ENCODE measurements around the gene ELAVL2. TPM values are rescaled to one million over a fixed set of nuclear protein-coding genes. Genes with fewer than 3 reads are reported as not detected.

ELAVL2 gene
- total and polyA plus RNA-seq, 12 donors, result under 0.01 to 0.64 (median 0.11) TPM; not detected in 5

DNA sequence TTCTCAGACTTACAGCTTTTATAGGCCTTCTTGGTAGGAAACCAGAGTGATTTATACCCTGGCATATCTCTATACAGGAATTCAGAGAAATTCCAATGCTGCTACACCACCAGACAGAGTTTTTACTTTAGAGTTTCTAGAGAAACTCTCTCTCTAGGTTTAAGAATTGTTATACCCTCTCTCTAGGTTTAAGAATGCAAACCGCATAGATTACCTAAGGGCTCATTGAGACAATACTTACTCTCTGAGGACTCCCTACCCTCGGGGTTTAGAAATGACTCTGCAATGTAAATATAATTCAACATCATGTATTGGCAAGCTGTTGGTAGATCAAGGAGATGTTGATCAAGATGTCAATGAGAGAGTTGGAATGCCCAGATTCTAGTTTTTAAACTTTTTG lies 15.3 kb upstream of the ELAVL2 start:
- ATAC-seq, result no peak
- Histone ChIP-seq H3K27me3 (peaks cover 0 to 58% (median 3%) of the 10 kb centered on the region in 7 donors), H3K36me3 (no peaks in the 10 kb centered on the region), H3K27ac (no peak overlapping the region), H3K4me1 (no peaks in the 10 kb centered on the region), H3K9me3 (no peaks in the 10 kb centered on the region), H3K4me3 (no peak overlapping the region)
- TF ChIP-seq, protein P1, sequence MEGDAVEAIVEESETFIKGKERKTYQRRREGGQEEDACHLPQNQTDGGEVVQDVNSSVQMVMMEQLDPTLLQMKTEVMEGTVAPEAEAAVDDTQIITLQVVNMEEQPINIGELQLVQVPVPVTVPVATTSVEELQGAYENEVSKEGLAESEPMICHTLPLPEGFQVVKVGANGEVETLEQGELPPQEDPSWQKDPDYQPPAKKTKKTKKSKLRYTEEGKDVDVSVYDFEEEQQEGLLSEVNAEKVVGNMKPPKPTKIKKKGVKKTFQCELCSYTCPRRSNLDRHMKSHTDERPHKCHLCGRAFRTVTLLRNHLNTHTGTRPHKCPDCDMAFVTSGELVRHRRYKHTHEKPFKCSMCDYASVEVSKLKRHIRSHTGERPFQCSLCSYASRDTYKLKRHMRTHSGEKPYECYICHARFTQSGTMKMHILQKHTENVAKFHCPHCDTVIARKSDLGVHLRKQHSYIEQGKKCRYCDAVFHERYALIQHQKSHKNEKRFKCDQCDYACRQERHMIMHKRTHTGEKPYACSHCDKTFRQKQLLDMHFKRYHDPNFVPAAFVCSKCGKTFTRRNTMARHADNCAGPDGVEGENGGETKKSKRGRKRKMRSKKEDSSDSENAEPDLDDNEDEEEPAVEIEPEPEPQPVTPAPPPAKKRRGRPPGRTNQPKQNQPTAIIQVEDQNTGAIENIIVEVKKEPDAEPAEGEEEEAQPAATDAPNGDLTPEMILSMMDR (IDR thresholded peaks at IDR 0.05), result no peak
- intact Hi-C loops (cut with DNase I), result loop anchor here in 1 of 10 donors (10.0 kb wide), 1 partner anchor 63 kb away; no protein-coding TSS in a partner anchor
- DNase-seq, result no peak
- 67 to 71% methylated on average over 2 of the region's 2 CpGs for WGBS, 2 donors

DNA sequence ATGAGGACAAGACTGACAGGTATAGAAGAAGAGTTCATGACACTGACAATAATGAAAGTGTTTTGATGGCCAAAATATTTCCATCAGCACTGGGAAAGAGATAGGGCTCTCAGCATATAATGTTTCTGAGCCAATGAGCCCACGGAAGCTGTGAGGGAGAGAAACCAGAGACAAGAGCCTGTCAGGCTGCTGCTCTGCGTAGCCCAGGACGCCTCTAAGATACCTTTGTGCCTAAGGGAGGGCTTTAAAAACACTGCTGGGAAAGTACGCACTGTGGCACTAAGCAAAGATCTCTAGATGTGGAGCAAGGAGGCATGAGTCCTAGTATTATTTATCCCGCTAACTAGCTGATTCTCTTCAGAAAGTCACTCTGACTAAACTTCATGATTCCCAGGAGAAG lies 11.0 kb upstream of the ELAVL2 start:
- Histone ChIP-seq H3K36me3 (no peaks in the 10 kb centered on the region), H3K4me1 (no peaks in the 10 kb centered on the region), H3K27ac (no peak overlapping the region), H3K27me3 (peaks cover 0 to 58% (median 12%) of the 10 kb centered on the region in 7 donors), H3K4me3 (no peak overlapping the region), H3K9me3 (no peaks in the 10 kb centered on the region)
- intact Hi-C loops (cut with DNase I), result no loop called here
- DNase-seq (no peak), ATAC-seq (no peak)
- WGBS, 2 donors, result 35 to 39% methylated on average over 5 of the region's 5 CpGs
- TF ChIP-seq, protein P1 (IDR thresholded peaks at IDR 0.05), result no peak

DNA sequence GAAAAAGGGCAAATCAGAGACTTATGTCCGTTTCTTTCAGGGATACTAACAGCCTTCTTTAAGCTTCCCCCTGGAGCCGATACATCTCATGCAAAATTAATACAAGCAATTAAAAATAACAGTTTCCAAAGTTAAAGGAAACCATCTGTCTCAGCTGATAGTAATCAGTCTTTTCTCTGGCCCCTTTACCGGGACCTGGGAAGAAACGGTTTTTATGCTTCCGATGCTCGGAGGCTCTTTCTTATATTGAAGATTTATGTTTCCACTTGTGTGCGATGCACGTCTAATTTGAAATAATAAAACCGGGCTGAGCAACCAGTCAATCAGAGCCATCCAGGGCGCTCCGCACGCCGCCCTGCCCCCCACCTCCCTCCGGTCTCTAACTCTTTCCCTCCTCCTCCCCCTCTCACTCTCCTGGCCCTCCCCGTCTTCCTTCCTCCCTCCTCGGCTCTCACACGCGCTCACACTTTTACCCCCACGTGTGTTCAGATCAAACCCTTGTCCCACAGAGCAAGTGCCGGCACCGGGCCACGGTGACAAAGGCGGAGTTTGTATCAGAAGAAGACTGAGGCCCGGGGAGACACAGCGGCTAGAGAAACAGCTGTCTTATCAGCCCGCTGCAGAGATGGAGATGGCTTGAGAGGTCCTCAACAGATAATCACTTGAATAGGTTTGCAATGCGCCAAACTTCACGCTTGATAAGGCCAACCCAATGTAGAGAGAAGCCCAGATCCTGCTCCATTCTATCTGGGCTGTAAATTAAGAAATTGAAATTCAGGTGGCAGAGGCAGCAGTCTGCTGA lies 5.1 kb upstream of the ELAVL2 start:
- DNase-seq, result no peak
- Histone ChIP-seq H3K4me3 (no peak overlapping the region), H3K9me3 (no peaks in the 10 kb centered on the region), H3K4me1 (peaks cover 0 to 4% (median 0%) of the 10 kb centered on the region in 9 donors), H3K36me3 (no peaks in the 10 kb centered on the region), H3K27ac (no peak overlapping the region), H3K27me3 (peaks cover 0 to 90% (median 70%) of the 10 kb centered on the region in 7 donors)
- intact Hi-C loops (cut with DNase I), result no loop called here
- ATAC-seq, result no peak
- WGBS, 2 donors, result 1 to 2% methylated on average over 28 of the region's 28 CpGs
- TF ChIP-seq, protein P1 (IDR thresholded peaks at IDR 0.05), result no peak

DNA sequence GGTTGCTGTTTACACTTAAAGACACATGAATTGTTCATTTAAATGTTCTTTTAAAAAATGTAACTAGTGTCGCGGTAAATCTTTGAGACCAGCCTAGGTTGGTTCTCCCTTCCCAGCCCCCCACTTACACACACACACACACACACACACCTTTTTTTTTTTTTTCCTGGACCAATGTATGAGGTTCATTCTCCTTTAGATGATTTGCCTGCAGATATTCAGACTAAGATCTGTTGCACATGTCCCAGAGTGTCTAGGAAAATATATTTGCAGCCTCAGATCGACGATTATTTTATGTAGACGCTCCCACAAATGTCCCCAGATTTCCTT lies 4.4 kb upstream of the ELAVL2 start:
- H3K27me3 ChIP-seq, result peaks cover 0 to 96% (median 77%) of the 10 kb centered on the region in 7 donors
- H3K9me3 ChIP-seq, result no peaks in the 10 kb centered on the region
- 10 to 13% methylated on average over 5 of the region's 5 CpGs for WGBS, 2 donors
- intact Hi-C loops (cut with DNase I), result no loop called here
- ATAC-seq (no peak), DNase-seq (no peak)
- no peak overlapping the region for H3K27ac ChIP-seq
- H3K4me3 ChIP-seq, result no peak overlapping the region
- H3K36me3 ChIP-seq, result no peaks in the 10 kb centered on the region
- H3K4me1 ChIP-seq, result peaks cover 0 to 8% (median 3%) of the 10 kb centered on the region in 9 donors
- TF ChIP-seq, protein P1 (IDR thresholded peaks at IDR 0.05), result no peak

Measured in heart right ventricle (tissue), 16 donors.